HCT116 (cell line): ENCODE measurements around the gene HNF1B. TPM values are rescaled to one million over a fixed set of nuclear protein-coding genes. Genes with fewer than 3 reads are reported as not detected.

Experiments used
- ATAC-seq: fragments of 200-7000 bp; cut with Tn5 transposase; 2 replicates; pipeline ENCODE4 v1.9.1; 2020; ENCODE audit warnings: mild to moderate bottlenecking, moderate library complexity
- BruUV-seq: library from RNA; stranded (reverse); fragments of 400-500 nt; replicated peaks from 2 replicates; lab custom pipeline; 2021; lab: Mats Ljungman, UMichigan
- CTCF ChIA-PET: fragments of 300-600 bp; sonication (Branson Sonifier 250); formaldehyde crosslinking; loops from one replicate; lab custom pipeline; 2021; ENCODE audit warnings: antibody characterized with exemption; lab: Charles Lee
- POLR2A ChIA-PET: fragments of 300-600, 350-600 bp; sonication (Branson Sonifier 250); formaldehyde crosslinking; loops from one replicate; lab custom pipeline; 2021; ENCODE audit warnings: antibody characterized with exemption; lab: Charles Lee
- RAD21 ChIA-PET, 2 experiments: fragments of 300-600 bp; sonication (Branson Sonifier 250); formaldehyde crosslinking; loops; one replicate each; lab custom pipeline; 2023; ENCODE audit warnings: low total read pairs in 2 of 2; ENCODE audit not compliant: uncharacterized antibody in 2 of 2, unreplicated experiment in 2 of 2, low non-redundant PET in 1 of 2; lab: Charles Lee
- DNase-seq: peaks from one replicate; pipeline ENCODE4 v3.0.0-alpha.2; 2010; ENCODE audit warnings: low read depth, low spot score
- H2AFZ ChIP-seq: fragments of 200-600 bp; shearing (Covaris generic), sonication (generic); 2 replicates; pipeline ENCODE4 v1.6.1; 2017; ENCODE audit warnings: low read depth, mixed run types, mixed read lengths, antibody characterized with exemption, low read length; ENCODE audit not compliant: poor library complexity, severe bottlenecking
- H3K27ac ChIP-seq: 2 replicates; pipeline ENCODE4 v1.5.1; 2012; ENCODE audit warnings: low read depth, low read length
- H3K27me3 ChIP-seq: fragments of 200-600 bp; sonication (generic); 2 replicates; pipeline ENCODE4 v1.6.1; 2016; ENCODE audit warnings: mixed run types, low read length, mixed read lengths; ENCODE audit not compliant: insufficient read depth
- H3K36me3 ChIP-seq, 2 experiments: fragments of 200-500 bp in 1 of 2; fragments of 200-600 bp in 1 of 2; sonication (Bioruptor generic) in 1 of 2; sonication (generic) in 1 of 2; 2 replicates each; pipeline versions ENCODE4 v1.5.1 to v1.6.1; 2014 to 2016; ENCODE audit warnings: low read length in 2 of 2, inconsistent platforms in 1 of 2, mixed read lengths in 1 of 2, mixed run types in 1 of 2; ENCODE audit not compliant: insufficient read depth in 2 of 2, control insufficient read depth in 1 of 2
- H3K4me1 ChIP-seq, 2 experiments: fragments of 200-600 bp in 1 of 2; sonication (generic) in 1 of 2; 2 replicates each; pipeline versions ENCODE4 v1.5.1 to v1.6.1; 2012 to 2017; ENCODE audit warnings: low read length in 2 of 2, inconsistent platforms in 1 of 2, mild to moderate bottlenecking in 1 of 2, mixed read lengths in 1 of 2, mixed run types in 1 of 2, moderate library complexity in 1 of 2; ENCODE audit not compliant: insufficient read depth in 2 of 2, control insufficient read depth in 1 of 2
- H3K4me2 ChIP-seq: fragments of 200-600 bp; sonication (generic); 2 replicates; pipeline ENCODE4 v1.6.1; 2017; ENCODE audit warnings: mixed run types, low read length, mixed read lengths
- H3K4me3 ChIP-seq, 2 experiments: fragments of 200-600 bp in 1 of 2; sonication (generic) in 1 of 2; replicated peaks in 1 of 2; 2 replicates each; pipeline ENCODE4 v1.5.1; 2011 to 2016; ENCODE audit warnings: low read length in 2 of 2, control low read depth in 1 of 2, low read depth in 1 of 2, mild to moderate bottlenecking in 1 of 2, mixed read lengths in 1 of 2, mixed run types in 1 of 2
- H3K79me2 ChIP-seq: fragments of 200-600 bp; sonication (generic); 2 replicates; pipeline ENCODE4 v1.6.1; 2017; ENCODE audit warnings: mild to moderate bottlenecking, mixed run types, low read length, moderate library complexity, mixed read lengths; ENCODE audit not compliant: insufficient read depth
- H3K9ac ChIP-seq: fragments of 200-600 bp; sonication (generic); 2 replicates; pipeline ENCODE4 v1.6.1; 2016; ENCODE audit warnings: low read length, mixed read lengths
- H3K9me2 ChIP-seq: fragments of 200-600 bp; sonication (generic), shearing (Covaris generic); 2 replicates; pipeline ENCODE4 v1.6.1; 2017; ENCODE audit warnings: mixed run types, mild to moderate bottlenecking, moderate library complexity; ENCODE audit not compliant: insufficient read depth
- H3K9me3 ChIP-seq, 2 experiments: fragments of 200-500 bp in 1 of 2; fragments of 200-600 bp in 1 of 2; sonication (Bioruptor generic) in 1 of 2; sonication (generic) in 1 of 2; 2 replicates each; pipeline ENCODE4 v1.6.1; 2014 to 2017; ENCODE audit warnings: low read length in 2 of 2, mixed read lengths in 2 of 2, inconsistent platforms in 1 of 2, low read depth in 1 of 2, mild to moderate bottlenecking in 1 of 2, mixed run types in 1 of 2, moderate library complexity in 1 of 2; ENCODE audit not compliant: control insufficient read depth in 1 of 2, insufficient read depth in 1 of 2
- H4K20me1 ChIP-seq: fragments of 200-600 bp; sonication (generic), shearing (Covaris generic); 2 replicates; pipeline ENCODE4 v1.6.1; 2017; ENCODE audit warnings: mixed run types, mild to moderate bottlenecking, moderate library complexity; ENCODE audit not compliant: insufficient read depth
- CBX3 ChIP-seq: IDR thresholded peaks from 2 replicates; pipeline ENCODE4 v1.6.1; 2012; ENCODE audit warnings: low read depth
- ELF1 ChIP-seq: IDR thresholded peaks from 2 replicates; pipeline ENCODE4 v1.6.1; 2012; ENCODE audit warnings: low read depth, borderline replicate concordance
- EZH2phosphoT487 ChIP-seq: fragments of 200-600 bp; IDR thresholded peaks from 2 replicates; pipeline ENCODE4 v1.6.1; 2018; ENCODE audit warnings: antibody characterized with exemption, borderline replicate concordance
- FOSL1 ChIP-seq: IDR thresholded peaks from 2 replicates; pipeline ENCODE4 v1.6.1; 2012; ENCODE audit warnings: low read depth
- JUND ChIP-seq: IDR thresholded peaks from 2 replicates; pipeline ENCODE4 v1.6.1; 2012
- SIN3A ChIP-seq: IDR thresholded peaks from 2 replicates; pipeline ENCODE4 v1.6.1; 2012; ENCODE audit warnings: low read depth
- ZNF274 ChIP-seq: fragments of 200-500 bp; sonication (Bioruptor generic); IDR thresholded peaks from 2 replicates; pipeline ENCODE4 v1.6.1; 2014; ENCODE audit warnings: mild to moderate bottlenecking, low read depth, low read length, inconsistent platforms
- intact Hi-C: fragments of 100-400 bp; cut with micrococcal nuclease; formaldehyde crosslinking; loops from 2 replicates; pipeline ENCODE4 v1.10.0; 2022
- total RNA-seq: library from RNA; stranded (reverse); gene quantifications from one replicate; pipeline ENCODE4 v1.2.1, GENCODE V29; 2021; ENCODE audit not compliant: unreplicated experiment

Gene HNF1B
- total RNA-seq, 1 experiment from 2014 or later, result 3.6 TPM

DNA sequence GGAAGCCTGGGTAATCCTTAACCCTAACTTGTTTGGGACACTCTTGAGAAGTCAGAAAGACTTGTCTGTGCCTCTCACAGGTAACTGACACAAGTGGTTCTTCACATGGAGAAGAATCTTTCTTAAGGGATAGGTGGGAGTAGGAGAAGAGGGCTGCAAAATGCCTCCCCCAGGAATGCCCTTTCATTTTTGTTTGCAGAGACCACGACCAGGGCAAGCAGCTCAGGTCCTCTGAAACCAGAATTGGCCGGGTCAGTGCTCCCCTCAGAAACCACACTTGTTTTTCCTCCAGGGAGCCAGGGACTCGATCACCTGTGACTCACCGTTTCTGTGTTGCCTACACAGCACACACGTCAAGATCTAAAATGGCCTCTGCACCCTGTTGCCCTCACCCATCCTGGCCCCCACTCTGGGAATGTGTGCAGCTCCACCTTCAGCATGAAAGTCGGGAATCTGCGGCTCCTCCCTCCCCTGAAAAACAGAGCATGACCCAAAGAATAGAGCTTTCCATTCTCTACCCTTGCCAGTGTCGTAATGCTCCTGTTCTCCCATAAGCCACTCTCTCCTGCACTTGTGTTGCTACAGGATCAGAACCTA, 36.1 kb downstream of the HNF1B start:
- RAD21 ChIA-PET, result no interaction called here
- BruUV-seq, result no TSS peak
- POLR2A ChIA-PET, result no interaction called here
- Histone ChIP-seq H3K79me2 (no peaks in the 10 kb centered on the region), H3K36me3 (no peaks in the 10 kb centered on the region), H3K9me3 (no peaks in the 10 kb centered on the region), H3K4me1 (peaks cover 7 to 18% of the 10 kb centered on the region in 2 experiments), H3K4me3 (no peak overlapping the region), H3K9me2 (no peaks in the 10 kb centered on the region), H4K20me1 (no peaks in the 10 kb centered on the region), H3K9ac (no peak overlapping the region), H3K27ac (no peak overlapping the region), H3K27me3 (no peaks in the 10 kb centered on the region), H3K4me2 (peak overlapping the region; percentile 18; the same call in 1 of the 2 replicates), H2AFZ (no peak overlapping the region)
- TF ChIP-seq JUND, result no peak
- no peak for TF ChIP-seq EZH2phosphoT487
- no peak for TF ChIP-seq ZNF274
- TF ChIP-seq ELF1, result no peak
- no peak for TF ChIP-seq SIN3A
- DNase-seq (no peak), ATAC-seq (peak; percentile 67)
- CTCF ChIA-PET, result no interaction called here
- intact Hi-C loops, result loop anchor here (5.0 kb wide), 1 partner anchor 34 kb away; no protein-coding TSS in a partner anchor

DNA sequence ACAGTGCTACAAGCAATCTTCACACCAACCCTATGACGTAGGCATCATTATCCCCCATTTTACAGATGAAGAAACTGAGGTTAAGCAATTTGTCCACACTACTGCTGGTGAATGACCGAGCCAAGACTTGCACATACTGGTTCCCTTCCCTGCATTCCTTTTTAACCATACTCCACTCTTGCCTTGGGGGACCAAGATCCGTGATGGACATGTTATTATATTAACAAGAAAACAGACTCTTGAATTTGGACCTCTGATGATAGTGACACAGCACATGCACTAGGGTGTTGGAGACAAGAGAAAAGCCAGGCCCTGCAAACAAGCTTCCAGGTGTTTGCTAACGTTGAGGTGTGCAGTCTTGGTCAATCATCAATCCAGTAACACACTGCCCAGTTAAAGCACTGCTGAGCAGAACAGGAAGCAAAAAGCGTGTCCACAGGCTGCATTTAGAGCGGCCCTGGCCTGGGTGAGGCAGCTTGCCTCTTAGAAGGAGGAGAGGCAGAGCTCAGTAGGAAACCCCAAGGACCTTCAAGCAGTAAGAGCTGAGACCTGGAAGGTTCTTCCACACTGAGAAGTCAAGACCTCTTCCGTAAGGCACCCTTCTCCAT, 36.7 kb downstream of the HNF1B start:
- no TSS peak for BruUV-seq
- CTCF ChIA-PET, result no interaction called here
- ATAC-seq (0 out of 2 replicates have a peak, but pooled peaks have one; percentile 27), DNase-seq (no peak)
- POLR2A ChIA-PET, result no interaction called here
- Histone ChIP-seq H3K27me3 (no peaks in the 10 kb centered on the region), H4K20me1 (no peaks in the 10 kb centered on the region), H3K9ac (no peak overlapping the region), H3K27ac (no peak overlapping the region), H3K79me2 (no peaks in the 10 kb centered on the region)
- intact Hi-C loops, result loop anchor here (5.0 kb wide), 1 partner anchor 34 kb away; no protein-coding TSS in a partner anchor
- RAD21 ChIA-PET, result no interaction called here
- TF ChIP-seq FOSL1 (no peak), CBX3 (no peak), EZH2phosphoT487 (no peak)
- TF ChIP-seq, all 23 proteins: peak for 0
- Histone ChIP-seq H3K36me3 (no peaks in the 10 kb centered on the region), H3K4me3 (no peak overlapping the region), H3K9me3 (no peaks in the 10 kb centered on the region), H2AFZ (no peak overlapping the region), H3K4me2 (no peak overlapping the region), H3K9me2 (no peaks in the 10 kb centered on the region), H3K4me1 (peaks cover 8 to 19% of the 10 kb centered on the region in 2 experiments)
